Neural progenitor cell (in vitro differentiated cells): ENCODE results near the gene SUMO2.

Experiments
- CTCF ChIP-seq: fragments of 200-600 bp; sonication (generic); IDR thresholded peaks from 2 replicates; pipeline ENCODE4 v1.5.1; 2017; ENCODE audit warnings: antibody characterized with exemption, mild to moderate bottlenecking
- EZH2 ChIP-seq: fragments of 200-600 bp; sonication (generic); IDR thresholded peaks from 2 replicates; pipeline ENCODE4 v1.6.1; 2017; ENCODE audit warnings: antibody characterized with exemption, mild to moderate bottlenecking, moderate library complexity

DNA sequence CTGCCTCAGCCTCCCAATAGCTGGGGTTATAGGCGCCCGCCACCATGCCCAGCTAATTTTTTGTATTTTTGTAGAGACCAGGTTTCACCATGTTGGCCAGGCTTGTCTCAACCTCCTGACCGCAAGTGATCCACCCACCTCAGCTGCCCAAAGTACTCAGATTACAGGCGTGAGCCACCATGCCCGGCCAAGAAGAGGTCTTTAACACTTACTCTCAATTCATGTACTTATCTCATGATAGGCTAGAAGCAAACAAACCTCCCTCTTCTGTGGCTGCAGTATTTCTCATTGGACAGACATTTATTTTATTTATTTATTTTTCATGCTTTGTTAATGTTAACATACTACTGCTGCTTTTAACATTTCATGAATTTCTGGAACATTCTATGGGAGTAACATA is 44.2 kb downstream of the SUMO2 start:
- no peak for TF ChIP-seq CTCF
- no peak for TF ChIP-seq EZH2
